GM23338 (cell line): Measurements from ENCODE around the gene SNAPIN. TPM values are rescaled to one million over a fixed set of nuclear protein-coding genes. Genes with fewer than 3 reads are reported as not detected.

Source experiments
- ATAC-seq: fragments of 200-7000 bp; cut with Tn5 transposase; 3 replicates; pipeline ENCODE4 v1.9.1; 2020
- DNase-seq: peaks from one replicate; pipeline ENCODE4 v3.0.0-alpha.2; 2015; ENCODE audit warnings: low spot score
- H2AFZ ChIP-seq: fragments of 200-600 bp; sonication (generic); 2 replicates; pipeline ENCODE4 v1.8.0; 2016; ENCODE audit warnings: antibody characterized with exemption, mild to moderate bottlenecking, moderate library complexity
- H3F3A ChIP-seq: fragments of 200-600 bp; sonication (generic); replicated peaks from 2 replicates; pipeline ENCODE4 v1.8.0; 2017; ENCODE audit warnings: antibody characterized with exemption, mixed run types, low read depth
- H3K27ac ChIP-seq: fragments of 200-600 bp; sonication (generic); 2 replicates; pipeline ENCODE4 v1.6.1; 2016; ENCODE audit warnings: low read depth
- H3K27me3 ChIP-seq: fragments of 200-600 bp; sonication (generic); 2 replicates; pipeline ENCODE4 v1.8.0; 2016; ENCODE audit warnings: mild to moderate bottlenecking, mixed run types, moderate library complexity; ENCODE audit not compliant: insufficient read depth
- H3K36me3 ChIP-seq: fragments of 200-600 bp; sonication (generic); 2 replicates; pipeline ENCODE4 v1.8.0; 2016; ENCODE audit warnings: mild to moderate bottlenecking; ENCODE audit not compliant: insufficient read depth
- H3K4me1 ChIP-seq: fragments of 200-600 bp; sonication (generic); 2 replicates; pipeline ENCODE4 v1.8.0; 2016; ENCODE audit warnings: mild to moderate bottlenecking, moderate library complexity; ENCODE audit not compliant: insufficient read depth
- H3K4me2 ChIP-seq: fragments of 200-600 bp; sonication (generic); 2 replicates; pipeline ENCODE4 v1.7.1; 2017; ENCODE audit warnings: mixed run types
- H3K4me3 ChIP-seq: fragments of 200-600 bp; sonication (generic); 2 replicates; pipeline ENCODE4 v1.6.1; 2016; ENCODE audit warnings: mixed run types
- H3K79me2 ChIP-seq: fragments of 200-600 bp; sonication (generic); replicated peaks from 2 replicates; pipeline ENCODE4 v1.8.0; 2017; ENCODE audit warnings: mild to moderate bottlenecking; ENCODE audit not compliant: insufficient read depth
- H3K9me2 ChIP-seq: fragments of 200-600 bp; sonication (generic); 2 replicates; pipeline ENCODE4 v1.8.0; 2017; ENCODE audit not compliant: insufficient read depth
- H4K20me1 ChIP-seq: fragments of 200-600 bp; sonication (generic); replicated peaks from 2 replicates; pipeline ENCODE4 v1.8.0; 2017; ENCODE audit warnings: mild to moderate bottlenecking; ENCODE audit not compliant: insufficient read depth
- H3K27ac Mint-ChIP-seq: 2 replicates; pipeline ENCODE4 v1.8.0; 2020; ENCODE audit warnings: inconsistent platforms, mild to moderate bottlenecking, moderate library complexity, mixed read lengths
- H3K27me3 Mint-ChIP-seq: 3 replicates; pipeline ENCODE4 v1.8.0; 2022; ENCODE audit warnings: low read depth, mild to moderate bottlenecking, moderate library complexity, mixed read lengths, inconsistent platforms; ENCODE audit not compliant: insufficient read depth, poor library complexity
- H3K36me3 Mint-ChIP-seq: 3 replicates; pipeline ENCODE4 v1.8.0; 2021; ENCODE audit warnings: low read depth, mild to moderate bottlenecking, inconsistent platforms, moderate library complexity, mixed read lengths
- H3K4me1 Mint-ChIP-seq: 3 replicates; pipeline ENCODE4 v1.8.0; 2020; ENCODE audit warnings: mild to moderate bottlenecking, inconsistent platforms, mixed read lengths
- H3K4me3 Mint-ChIP-seq: 3 replicates; pipeline ENCODE4 v1.8.0; 2021; ENCODE audit warnings: moderate library complexity, mild to moderate bottlenecking, inconsistent platforms, mixed read lengths
- H3K9me3 Mint-ChIP-seq: 3 replicates; pipeline ENCODE4 v1.8.0; 2020; ENCODE audit warnings: moderate library complexity, mild to moderate bottlenecking, inconsistent platforms, mixed read lengths
- CREB1 ChIP-seq: fragments of 250-450 bp; sonication (Bioruptor Pico); IDR thresholded peaks from 2 replicates; pipeline ENCODE4 v1.5.0; 2020; ENCODE audit warnings: low read depth, mild to moderate bottlenecking, moderate library complexity
- EZH2 ChIP-seq: fragments of 200-600 bp; sonication (generic); IDR thresholded peaks from one replicate; pipeline ENCODE4 v1.8.0; 2017; ENCODE audit warnings: antibody characterized with exemption, mild to moderate bottlenecking, low read depth; ENCODE audit not compliant: unreplicated experiment
- JUNB ChIP-seq: IDR thresholded peaks from one replicate; pipeline ENCODE4 v1.6.1; 2016; ENCODE audit warnings: antibody characterized with exemption; ENCODE audit not compliant: unreplicated experiment
- NANOG ChIP-seq: IDR thresholded peaks from 2 replicates; pipeline ENCODE4 v1.6.1; 2016; ENCODE audit warnings: antibody characterized with exemption, borderline replicate concordance
- POLR2AphosphoS5 ChIP-seq: IDR thresholded peaks from 2 replicates; pipeline ENCODE4 v1.6.1; 2016; ENCODE audit warnings: antibody characterized with exemption, low read depth
- REST ChIP-seq: IDR thresholded peaks from one replicate; pipeline ENCODE4 v1.6.1; 2018; ENCODE audit warnings: antibody characterized with exemption; ENCODE audit not compliant: unreplicated experiment
- STAT1 ChIP-seq: IDR thresholded peaks from one replicate; pipeline ENCODE4 v1.6.1; 2016; ENCODE audit warnings: antibody characterized with exemption; ENCODE audit not compliant: unreplicated experiment
- ZNF114 ChIP-seq: fragments of 250-450 bp; sonication (Bioruptor Pico); IDR thresholded peaks from 2 replicates; pipeline ENCODE4 v1.5.0; 2020; ENCODE audit warnings: mild to moderate bottlenecking, moderate library complexity
- ZNF331 ChIP-seq: fragments of 250-450 bp; sonication (Bioruptor Pico); IDR thresholded peaks from 2 replicates; pipeline ENCODE4 v1.5.0; 2020; ENCODE audit warnings: low read depth, mild to moderate bottlenecking, moderate library complexity
- ZNF462 ChIP-seq: fragments of 250-450 bp; sonication (Bioruptor Pico); IDR thresholded peaks from 2 replicates; pipeline ENCODE4 v1.5.0; 2020; ENCODE audit warnings: mild to moderate bottlenecking, moderate library complexity
- polyA plus RNA-seq: library from polyadenylated mRNA; unstranded; fragments of >200 nt; fragmentation: Nextera tagmentation; extraction: Ambion mirVana; gene quantifications from 2 replicates; pipeline ENCODE4 v1.2.1, GENCODE V29; 2016
- total RNA-seq: library from RNA; depleted of rRNA; stranded (reverse); fragments of >200 nt; shearing (Covaris generic); gene quantifications from 2 replicates; pipeline ENCODE4 v1.2.3, GENCODE V29; 2014
- TF ChIP-seq, protein P1 (sequence below): IDR thresholded peaks from 2 replicates; pipeline ENCODE4 v1.6.1; 2016; ENCODE audit warnings: antibody characterized with exemption

The SNAPIN gene
- total and polyA plus RNA-seq, 2 experiments from 2014 or later = 25.6 to 48.5 TPM

GRCh38 chr1:153683854-153684253, 25.4 kb downstream of the SNAPIN start:
- TF ChIP-seq ZNF114 (CRISPR knock-in tag) (no peak), CREB1 (CRISPR knock-in tag) (no peak), STAT1 (no peak), REST (no peak), POLR2AphosphoS5 (no peak), NANOG (no peak), JUNB (no peak), ZNF331 (CRISPR knock-in tag) (no peak), EZH2 (no peak)
- TF ChIP-seq, protein P1, sequence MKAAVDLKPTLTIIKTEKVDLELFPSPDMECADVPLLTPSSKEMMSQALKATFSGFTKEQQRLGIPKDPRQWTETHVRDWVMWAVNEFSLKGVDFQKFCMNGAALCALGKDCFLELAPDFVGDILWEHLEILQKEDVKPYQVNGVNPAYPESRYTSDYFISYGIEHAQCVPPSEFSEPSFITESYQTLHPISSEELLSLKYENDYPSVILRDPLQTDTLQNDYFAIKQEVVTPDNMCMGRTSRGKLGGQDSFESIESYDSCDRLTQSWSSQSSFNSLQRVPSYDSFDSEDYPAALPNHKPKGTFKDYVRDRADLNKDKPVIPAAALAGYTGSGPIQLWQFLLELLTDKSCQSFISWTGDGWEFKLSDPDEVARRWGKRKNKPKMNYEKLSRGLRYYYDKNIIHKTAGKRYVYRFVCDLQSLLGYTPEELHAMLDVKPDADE = no peak
- DNase-seq (no peak), ATAC-seq (no peak)
- H4K20me1 ChIP-seq = no peaks in the 10 kb centered on the region
- 0 out of 2 replicates have a peak, but pooled peaks cover 2% of the 10 kb centered on the region for H3F3A ChIP-seq
- peaks cover 23% of the 10 kb centered on the region for H3K4me1 Mint-ChIP-seq
- H3K4me3 Mint-ChIP-seq = no peak overlapping the region
- peaks cover 24% of the 10 kb centered on the region for H3K27me3 ChIP-seq
- H3K27ac ChIP-seq = no peak overlapping the region
- H2AFZ ChIP-seq = no peak overlapping the region
- no peak overlapping the region for H3K27ac Mint-ChIP-seq
- H3K4me2 ChIP-seq = no peak overlapping the region
- H3K79me2 ChIP-seq = no peaks in the 10 kb centered on the region
- H3K36me3 ChIP-seq = no peaks in the 10 kb centered on the region
- H3K4me3 ChIP-seq = no peak overlapping the region
- H3K36me3 Mint-ChIP-seq = peaks cover 58% of the 10 kb centered on the region
- peaks cover 6% of the 10 kb centered on the region for H3K4me1 ChIP-seq
- H3K27me3 Mint-ChIP-seq = peaks cover 28% of the 10 kb centered on the region
- H3K9me2 ChIP-seq = no peaks in the 10 kb centered on the region
- H3K9me3 Mint-ChIP-seq = no peaks in the 10 kb centered on the region; the same call in 1 of the 3 replicates

GRCh38 chr1:153684892-153685291, 26.4 kb downstream of the SNAPIN start:
- no peaks in the 10 kb centered on the region for H3K9me2 ChIP-seq
- no peaks in the 10 kb centered on the region for H4K20me1 ChIP-seq
- no peak overlapping the region for H3K4me3 ChIP-seq
- Mint-ChIP-seq H3K4me1 (peaks cover 21% of the 10 kb centered on the region), H3K27ac (no peak overlapping the region; the same call in 1 of the 2 replicates), H3K36me3 (peaks cover 65% of the 10 kb centered on the region), H3K4me3 (no peak overlapping the region), H3K9me3 (no peaks in the 10 kb centered on the region; the same call in 2 of the 3 replicates), H3K27me3 (peaks cover 23% of the 10 kb centered on the region)
- no peak overlapping the region for H3K4me2 ChIP-seq
- no peaks in the 10 kb centered on the region for H3K36me3 ChIP-seq
- 0 out of 2 replicates have a peak, but pooled peaks cover 2% of the 10 kb centered on the region for H3F3A ChIP-seq
- peaks cover 6% of the 10 kb centered on the region for H3K4me1 ChIP-seq
- H3K27me3 ChIP-seq = peaks cover 14% of the 10 kb centered on the region
- H3K79me2 ChIP-seq = no peaks in the 10 kb centered on the region
- H3K27ac ChIP-seq = no peak overlapping the region
- no peak overlapping the region for H2AFZ ChIP-seq
- ATAC-seq (no peak), DNase-seq (no peak)
- TF ChIP-seq EZH2 (no peak), STAT1 (no peak), ZNF462 (CRISPR knock-in tag) (no peak)
